Dermis blood vessel endothelial cell (primary cell): ENCODE measurements around the gene HMCN1. TPM values are rescaled to one million over a fixed set of nuclear protein-coding genes. Genes with fewer than 3 reads are reported as not detected.
A peak's percentile ranks its signal among the peaks of the same experiment; 100 is the strongest.

ENCODE experiments used
- DNase-seq: peaks from one replicate; pipeline ENCODE4 v3.0.0; 2010
- total RNA-seq: library from RNA; depleted of rRNA; stranded (reverse); fragments of >200 nt; gene quantifications from 2 replicates; pipeline ENCODE4 v1.2.3, GENCODE V29; 2014

The HMCN1 gene
- total RNA-seq, 1 donor from 2014 or later: 8.3 TPM

DNA sequence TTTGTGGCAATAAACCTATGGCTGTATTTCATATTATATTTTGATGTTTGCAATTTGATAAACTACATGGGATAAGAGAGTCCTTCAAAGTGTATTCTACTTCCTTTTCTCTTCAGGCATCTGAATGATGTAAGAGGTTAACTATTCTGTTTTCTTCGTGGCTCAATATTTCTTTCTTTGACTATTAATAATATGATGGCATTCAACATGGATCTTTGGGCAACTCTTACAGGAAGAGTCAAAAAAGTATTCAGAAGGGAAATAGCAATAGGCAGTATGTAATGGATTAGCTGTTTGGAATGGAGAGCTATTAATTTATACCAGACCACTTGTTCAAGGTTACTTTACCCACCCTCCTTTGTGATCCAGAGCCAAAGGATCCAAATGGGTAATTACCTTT lies 74.4 kb downstream of the HMCN1 start:
- no peak for DNase-seq

DNA sequence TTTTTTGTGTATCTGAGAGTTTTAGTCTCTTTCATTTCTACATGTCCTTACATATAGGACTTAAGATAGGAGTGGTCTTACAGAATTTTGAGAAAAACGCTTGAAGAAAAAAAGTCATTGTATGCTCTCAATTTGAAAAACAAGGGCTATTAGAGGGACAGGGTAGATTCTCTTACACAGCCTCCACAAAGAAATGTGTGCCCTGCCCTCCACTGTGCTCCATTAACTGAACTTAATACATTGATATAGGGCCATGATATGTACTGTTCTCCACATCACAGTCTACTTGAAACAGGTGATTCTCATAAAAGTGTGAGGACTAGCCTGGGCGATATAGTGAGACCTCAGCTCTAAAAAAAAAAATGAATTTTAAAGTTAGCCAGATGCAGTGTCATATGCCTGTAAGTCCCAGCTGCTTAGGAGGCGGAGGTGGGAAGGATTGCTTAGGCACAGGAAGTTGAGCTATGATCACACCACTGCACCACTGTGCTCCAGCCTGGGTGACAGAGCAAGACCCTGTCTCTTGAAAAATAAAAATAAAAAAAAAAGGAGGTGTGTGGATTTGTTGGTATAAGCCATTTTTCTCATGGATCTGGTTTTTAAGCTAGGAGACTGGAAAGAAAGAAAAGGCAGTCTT lies 77.0 kb downstream of the HMCN1 start:
- DNase-seq: no peak

DNA sequence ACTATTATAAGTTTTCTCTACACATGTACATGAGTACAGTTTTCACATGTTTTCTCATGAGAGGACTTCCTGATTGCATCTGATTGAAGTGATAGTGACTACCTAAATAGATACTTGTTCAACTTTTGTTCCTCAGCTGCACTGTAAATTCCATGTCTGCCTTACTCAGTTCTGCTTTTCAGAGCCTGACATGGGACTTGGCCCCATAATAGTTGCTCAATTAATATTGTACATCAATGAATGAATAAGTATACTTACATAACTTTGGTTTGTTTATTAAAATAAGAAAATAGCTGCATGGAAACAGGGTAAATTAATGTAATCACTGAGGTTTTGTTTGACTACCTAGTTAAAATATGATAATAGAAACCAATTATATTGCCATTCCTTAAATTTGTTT lies 78.7 kb downstream of the HMCN1 start:
- DNase-seq: no peak

DNA sequence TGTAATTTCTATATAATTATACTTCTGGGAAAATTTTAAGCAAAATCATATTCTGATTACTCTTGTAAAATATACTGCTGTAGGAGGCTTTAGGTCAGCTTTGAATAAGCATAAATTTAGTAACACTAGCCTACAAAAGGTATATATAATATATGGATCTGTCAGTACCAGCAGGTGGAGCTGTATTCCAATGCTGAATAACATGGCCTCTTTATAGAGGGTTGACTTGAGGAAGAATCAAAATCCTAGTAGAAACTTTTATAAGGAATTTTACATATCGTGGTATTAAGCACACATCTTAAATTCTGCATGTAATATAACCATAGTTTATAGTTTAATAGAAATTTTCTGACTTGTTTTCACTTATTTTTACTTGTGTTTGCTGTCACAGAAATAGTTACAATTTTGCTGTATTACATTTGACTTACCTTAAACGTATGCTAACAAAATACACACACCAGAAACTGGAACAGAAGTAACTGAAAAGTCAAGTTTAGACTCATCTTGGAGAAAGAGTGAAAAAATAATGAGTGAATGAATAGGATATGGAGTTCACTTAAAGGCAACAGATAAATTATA lies 79.3 kb downstream of the HMCN1 start:
- peak; percentile 75 for DNase-seq

DNA sequence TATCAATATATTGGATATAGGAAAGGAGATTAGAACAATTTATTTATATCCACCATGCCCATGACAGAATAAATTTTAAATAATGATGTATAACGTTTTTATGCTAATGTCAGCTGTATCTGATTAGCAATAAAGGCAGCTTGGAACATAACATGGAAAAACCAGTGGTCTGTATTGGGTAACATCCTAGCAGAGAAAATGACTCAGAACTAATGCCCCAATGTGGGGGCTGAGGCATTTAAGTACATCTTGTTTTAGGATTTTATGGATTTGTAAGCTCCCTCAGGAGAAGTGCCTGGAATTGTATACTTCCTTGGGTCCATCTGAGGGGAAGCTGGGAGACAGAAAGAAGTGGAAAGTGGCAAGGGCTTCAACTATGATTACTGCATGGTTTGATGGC lies 82.3 kb downstream of the HMCN1 start:
- DNase-seq: no peak

DNA sequence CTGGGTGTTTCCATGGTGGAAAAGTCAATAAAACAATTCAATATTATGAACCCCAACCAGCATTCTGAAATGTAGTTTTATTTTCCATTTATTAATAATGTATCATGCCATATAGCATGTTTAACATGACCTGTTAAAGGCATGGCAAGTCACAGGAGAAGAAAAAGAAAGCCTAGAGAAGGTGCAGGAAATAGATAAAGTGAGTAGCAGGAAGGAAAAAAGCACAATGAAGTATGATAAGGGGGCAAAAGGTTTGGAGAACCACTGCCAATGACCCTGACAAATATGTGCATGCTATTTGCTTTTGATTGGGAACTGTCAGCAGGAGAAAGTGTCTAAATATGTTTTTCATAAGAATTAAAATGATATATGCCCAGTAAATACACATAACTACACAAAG lies 85.6 kb downstream of the HMCN1 start:
- DNase-seq: peak; percentile 62

DNA sequence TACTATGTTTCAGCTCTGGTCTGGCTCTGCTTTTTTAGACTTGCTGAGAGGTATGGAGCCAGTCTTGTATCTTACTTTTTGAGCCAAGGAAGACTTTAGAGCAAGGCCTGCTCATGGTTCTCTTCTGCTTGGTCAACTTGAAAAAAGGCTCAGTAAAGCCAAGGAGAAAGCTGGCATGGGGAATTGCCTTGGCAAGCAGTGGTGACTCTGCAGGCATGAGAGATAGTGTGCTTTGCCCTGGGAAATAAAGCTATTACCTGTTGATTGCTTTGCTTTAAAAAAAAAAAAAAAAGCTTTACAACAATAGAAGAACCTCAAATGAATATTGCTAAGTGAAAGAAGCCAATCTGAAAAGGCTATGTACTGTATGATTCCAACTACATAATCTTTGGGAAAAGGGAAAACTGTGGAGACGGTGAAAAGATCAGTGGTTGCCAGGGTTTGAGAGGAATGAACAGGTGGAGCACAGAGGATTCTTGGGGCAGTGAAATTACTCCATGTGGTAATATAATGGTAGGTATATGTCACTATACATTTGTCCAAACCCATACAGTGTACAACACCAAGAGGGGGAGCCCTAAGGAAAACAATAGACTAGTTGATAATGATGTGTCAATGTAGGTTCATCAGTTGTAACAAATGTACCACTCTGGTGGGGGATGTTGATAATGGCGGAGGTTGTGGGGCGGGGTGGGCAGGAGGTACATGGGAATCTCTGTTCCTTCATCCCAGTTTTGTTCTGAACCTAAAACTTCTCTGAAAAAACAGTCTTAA lies 87.6 kb downstream of the HMCN1 start:
- no peak for DNase-seq

DNA sequence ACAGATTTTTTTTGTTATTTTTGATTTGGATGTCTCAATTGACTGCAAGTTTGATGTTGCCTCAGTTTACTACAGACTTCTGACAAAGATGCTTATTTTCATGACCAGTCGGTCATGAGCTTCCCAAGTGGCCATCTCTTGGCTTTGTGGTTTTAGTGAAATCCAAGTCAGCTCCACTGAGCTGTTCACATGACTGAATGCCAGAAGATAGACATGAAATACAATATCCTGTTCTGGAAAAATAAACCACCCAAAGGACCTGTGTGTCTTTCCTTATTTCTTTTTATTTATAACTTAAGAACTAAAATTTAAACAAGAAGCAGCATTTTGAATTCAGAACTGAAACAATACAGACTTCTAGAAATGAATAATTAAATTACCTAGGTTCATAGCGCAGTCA lies 89.3 kb downstream of the HMCN1 start:
- no peak for DNase-seq

DNA sequence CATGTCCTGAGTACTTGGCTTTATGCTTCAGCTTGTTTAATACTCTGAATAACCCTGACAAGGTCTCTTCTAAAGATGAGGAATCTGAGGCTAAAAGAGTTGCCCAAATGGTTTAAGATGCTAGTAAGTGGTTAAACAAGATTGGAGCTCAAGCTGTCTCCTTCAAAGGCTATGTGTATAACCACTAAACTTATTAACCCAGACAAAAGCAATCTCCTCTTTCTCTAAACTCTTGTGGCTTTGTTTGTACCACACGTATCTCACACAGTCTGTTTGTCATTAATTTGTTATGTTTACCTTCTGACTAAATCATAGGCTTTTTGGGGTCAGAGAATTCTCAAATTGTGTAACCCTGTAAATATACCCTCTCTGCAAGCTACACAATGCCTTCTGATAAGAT lies 89.9 kb downstream of the HMCN1 start:
- DNase-seq: no peak

DNA sequence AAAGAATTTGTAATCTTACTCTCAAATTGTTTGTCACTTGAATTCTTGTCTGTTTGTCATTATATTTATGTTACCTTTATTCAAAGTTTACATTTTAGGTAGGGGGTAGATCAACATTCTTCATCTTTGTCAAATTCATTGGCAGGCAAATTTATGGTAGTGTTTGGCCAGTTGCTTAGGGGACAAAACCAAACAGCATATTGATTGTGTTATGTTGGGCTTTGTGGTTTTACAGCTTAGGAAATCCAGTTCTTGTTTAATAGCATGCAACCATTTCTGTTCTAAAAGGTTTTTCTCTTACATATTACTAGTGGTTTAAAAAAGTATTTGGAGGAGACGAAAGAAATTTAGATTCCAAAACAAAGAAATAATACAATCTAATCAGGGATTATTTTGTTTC lies 91.4 kb downstream of the HMCN1 start:
- no peak for DNase-seq

DNA sequence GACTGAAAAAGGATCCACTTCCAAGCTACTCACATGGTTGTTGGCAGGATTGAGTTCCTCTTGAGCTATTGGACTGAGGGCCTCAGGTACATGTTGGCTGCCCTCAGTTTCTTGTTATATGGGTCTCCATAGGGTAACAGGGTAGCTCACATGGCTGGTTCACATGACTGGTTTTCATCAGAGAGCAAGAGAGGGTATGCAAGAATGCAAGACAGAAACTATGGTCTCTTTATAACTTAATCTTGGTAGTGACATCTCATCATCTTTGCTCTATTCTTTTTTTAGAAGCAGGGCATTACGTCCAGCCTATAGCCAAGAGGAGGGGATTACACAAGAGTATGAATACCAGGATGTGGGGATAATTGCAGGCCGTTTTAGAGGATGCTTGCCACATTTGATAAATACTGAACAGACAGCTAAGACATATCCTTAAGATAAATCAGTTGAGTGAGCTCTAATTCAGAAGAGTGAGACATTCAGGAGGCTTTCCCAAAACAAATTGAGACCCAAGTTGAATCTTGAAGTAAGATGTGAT lies 100.2 kb downstream of the HMCN1 start:
- no peak for DNase-seq

DNA sequence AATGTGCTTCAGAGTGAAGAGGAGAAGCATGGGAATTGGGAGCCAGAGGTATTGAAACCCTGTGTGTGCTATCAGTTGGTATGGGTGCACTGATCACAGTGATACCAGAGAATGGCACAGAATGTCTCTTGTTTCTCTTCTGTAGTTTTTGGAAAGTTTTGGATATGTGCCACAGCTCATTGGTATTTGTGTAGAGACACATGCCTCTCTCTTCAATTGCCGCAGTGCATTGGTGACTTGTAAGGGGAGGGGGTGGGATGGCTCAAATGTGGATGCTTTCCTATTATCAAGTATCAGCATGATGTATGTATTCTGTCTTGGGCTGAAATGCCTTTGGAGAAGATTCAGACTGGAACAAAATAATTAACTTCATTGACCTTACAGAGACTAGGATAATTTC lies 101.0 kb downstream of the HMCN1 start:
- DNase-seq: no peak

DNA sequence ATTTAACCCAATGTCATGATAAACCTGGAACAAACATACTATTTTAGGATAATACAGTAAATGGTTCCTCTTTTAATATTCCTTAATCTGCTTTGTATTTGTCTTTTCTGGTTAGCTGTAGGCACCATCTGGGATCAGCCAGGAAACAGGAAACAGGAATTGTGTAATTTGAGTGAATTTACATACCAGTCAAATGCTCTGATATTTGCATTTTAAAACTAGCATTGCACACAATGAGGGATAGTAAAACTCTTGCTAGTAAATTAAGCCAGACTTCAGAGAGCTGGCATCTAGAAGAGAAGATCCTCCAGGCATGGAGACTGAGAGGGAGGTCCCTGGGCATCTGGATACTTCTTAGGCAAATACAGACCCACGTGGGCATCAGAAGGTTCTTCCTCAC lies 103.5 kb downstream of the HMCN1 start:
- peak; percentile 8 for DNase-seq

DNA sequence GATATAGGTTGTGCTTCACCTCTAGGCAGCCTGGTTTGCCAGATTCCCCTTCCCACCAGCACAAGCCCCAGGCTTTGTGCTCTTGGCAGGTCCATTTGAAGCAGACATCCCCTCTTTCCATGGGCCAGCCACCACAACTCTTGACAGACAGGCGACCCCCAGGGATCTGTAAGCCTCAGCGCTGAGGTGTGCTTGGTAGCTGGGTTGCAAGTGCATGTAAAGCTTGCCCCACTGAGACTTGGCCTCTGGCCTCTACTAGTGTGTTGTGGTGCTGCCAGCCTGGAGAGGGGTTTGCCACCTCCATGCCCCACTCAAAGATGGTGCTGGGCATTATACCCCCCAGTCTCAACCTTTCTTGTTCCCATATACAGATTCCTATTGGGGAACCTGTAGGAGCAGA lies 103.9 kb downstream of the HMCN1 start:
- no peak for DNase-seq

DNA sequence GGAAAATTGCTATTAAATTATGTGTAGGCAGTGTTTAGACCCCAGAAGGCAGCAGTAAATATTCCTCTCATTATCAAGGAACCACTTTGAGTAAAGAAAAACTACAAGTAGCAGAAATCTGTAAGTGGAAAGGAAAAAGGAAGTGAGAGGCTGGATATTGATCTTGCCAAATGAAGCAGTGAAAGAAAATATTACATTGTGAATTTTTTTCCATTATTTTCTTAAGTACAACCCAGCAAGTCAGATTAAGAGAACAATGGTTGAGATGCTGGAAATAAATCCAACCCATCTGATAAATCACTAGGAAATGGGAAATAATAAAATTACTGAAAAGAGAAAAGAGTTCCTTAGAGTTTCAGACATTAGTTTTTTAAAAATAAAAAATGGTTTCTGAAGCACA lies 106.7 kb downstream of the HMCN1 start:
- no peak for DNase-seq

DNA sequence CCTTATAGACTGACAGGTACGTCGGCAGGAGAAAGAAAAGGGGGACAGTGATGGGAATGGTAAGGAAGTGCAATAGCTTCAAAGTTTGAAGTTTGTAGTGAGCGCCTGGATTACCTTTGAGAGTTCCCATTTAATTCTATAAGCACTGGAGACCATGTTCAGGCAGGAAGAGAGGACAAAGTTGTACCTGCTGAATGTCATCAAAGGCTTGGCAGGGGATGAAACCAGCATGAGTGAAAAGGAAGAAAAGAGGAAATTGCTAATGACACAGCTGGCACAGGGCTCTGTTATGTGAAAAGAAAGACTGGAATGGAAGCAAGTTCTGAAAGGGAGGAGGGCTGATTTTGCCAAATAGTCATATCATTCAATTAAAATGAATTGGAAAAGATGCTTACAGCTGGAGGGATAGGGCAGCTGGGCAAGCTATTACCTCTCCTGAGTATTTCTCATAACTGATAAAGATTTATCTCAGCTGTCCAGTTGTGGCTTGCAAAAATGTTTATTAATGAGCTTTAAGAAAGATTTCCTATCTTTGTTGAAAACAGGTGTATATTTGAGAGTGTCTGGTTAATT lies 109.2 kb downstream of the HMCN1 start:
- DNase-seq: no peak

DNA sequence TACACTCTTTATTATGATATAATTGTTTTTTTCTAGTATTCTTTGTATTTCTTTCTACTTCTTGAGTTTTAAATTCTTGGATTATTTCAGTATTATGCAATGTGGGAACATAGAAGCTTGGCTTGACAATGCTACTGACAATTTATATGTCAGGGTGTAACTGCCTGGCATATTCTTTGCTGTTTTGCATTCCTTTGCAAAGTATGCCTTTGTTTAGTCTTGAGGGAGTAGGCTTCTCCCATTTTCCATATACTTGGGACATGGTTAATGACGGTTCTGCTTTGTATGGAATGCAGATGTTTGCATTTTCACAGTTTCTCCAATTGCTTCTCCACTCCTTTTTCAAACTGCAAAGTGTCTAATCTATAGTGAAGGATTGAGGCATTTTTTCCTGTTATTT lies 109.8 kb downstream of the HMCN1 start:
- DNase-seq: no peak

DNA sequence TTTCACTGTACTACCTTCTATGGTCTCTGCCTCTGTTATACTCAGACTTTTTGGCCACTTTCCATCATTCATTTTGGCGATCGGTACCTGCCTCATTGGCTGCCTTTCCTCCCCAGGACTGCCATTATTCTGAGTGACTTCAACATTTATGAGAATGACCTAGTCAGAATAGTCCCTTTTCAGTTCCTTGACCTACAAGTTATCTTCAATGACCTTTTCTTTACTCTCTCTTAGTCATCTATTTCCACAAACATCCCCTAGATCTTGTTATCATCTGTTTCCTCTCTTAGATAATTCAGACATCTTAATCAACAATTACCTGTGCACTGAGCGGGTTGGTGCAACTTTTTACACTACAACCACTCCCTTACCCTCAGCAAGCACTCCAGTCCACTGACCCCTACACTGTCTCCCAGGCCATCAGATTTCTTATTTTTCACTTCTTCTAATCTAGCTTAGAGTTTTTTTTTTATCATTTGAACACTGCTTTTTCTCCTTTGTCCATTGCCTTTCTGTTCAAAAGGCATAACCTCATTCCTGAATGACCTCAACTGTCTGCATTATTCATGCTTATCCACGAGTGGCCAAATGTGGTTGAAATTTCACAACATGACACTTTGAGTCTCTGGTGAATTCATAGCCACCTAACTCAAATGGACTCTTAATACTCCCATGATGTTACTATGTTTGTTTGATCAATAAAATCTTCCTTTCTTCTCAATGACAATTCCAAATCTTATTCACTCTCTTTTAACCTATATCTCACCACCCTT lies 112.7 kb downstream of the HMCN1 start:
- DNase-seq: no peak

DNA sequence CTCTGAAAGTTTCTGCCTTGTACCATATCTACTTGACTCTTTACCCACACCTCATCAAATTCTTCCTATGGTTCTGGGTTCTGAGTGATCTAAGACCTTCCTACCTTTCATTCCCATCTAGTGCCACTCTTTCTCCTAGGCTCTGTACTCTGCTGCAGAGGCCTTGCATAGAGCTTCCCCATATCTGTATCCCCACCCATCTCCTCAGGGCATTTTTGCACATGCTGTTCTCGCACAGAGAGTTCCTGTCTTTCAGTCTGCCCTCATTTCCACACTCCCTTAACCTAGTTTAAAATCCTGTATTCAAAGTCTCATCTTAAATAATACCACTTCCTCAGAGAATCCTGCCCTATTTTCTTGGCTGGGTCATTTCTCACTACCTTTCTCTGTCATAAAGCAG lies 114.8 kb downstream of the HMCN1 start:
- DNase-seq: no peak

DNA sequence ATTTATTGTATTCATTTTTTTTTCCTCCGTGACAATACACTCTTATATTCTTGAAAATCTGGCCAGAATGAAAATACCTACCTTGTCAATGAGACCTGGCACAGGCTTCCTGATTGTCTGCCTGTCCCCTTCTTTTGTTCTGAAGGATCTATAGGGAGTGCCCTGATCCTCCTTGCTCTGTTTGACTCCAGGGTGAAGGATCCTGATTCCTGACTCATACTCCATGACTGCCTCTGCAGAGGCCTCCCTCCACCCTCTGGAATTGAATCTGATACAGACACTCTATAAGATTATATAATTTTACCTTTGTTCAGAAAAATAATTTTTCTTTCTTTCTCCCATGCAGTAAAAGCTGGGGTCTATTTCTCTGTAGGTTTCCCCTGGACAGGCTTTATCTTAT lies 116.2 kb downstream of the HMCN1 start:
- no peak for DNase-seq

DNA sequence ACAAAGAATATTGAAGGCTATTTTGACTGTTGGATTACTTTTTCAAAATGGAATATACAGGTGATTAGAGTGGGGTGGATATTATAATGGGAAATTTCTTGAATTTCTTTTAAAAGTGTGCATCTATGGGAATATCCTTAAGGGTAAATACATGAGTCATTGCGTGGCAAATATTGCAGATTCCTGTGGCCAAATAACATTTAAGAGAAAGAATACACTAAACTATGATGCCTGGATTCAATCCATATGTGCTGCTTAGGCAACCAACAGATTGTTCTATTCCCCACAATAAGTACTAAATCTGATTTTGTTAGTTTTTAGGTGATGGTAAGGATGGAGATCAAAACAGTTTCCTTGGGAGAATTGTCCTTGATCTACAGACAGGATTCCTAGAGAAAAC lies 119.5 kb downstream of the HMCN1 start:
- no peak for DNase-seq

DNA sequence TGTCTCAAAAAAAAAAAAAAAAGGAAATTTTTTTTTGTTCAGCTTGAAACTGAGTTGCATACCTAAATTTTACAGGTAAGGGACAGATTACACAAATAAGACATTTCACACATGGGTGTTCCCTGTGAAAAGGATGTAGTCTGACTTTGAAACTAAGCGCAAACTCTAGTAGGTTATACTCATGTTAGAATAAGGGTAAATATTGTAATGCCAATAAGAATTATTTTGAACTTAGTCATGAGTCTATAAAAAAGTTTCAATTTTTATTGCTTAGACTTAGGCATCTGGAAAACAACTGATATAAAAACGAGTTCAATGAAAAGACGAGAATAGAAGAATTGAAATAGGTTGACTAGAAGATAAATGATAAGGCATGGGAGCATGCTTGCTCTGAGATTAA lies 122.3 kb downstream of the HMCN1 start:
- no peak for DNase-seq

DNA sequence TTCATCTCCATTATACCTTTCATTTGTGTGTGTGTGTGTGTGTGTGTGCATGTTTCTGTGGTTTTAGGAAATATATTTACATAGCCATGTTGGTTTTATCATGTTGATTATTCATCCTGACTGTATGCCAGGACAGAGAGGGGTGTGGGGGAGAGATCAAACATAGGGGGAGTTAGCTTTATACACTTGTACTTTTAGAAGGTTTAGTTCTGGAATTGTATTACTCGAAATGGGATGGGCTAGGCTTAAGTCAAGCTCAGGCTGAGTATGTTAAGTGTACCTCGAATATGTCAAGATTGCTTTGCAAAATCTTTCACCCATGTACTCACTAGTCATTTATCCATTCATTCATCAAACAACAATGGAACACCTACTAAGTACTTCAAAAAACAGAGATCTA lies 123.3 kb downstream of the HMCN1 start:
- no peak for DNase-seq
